NCI-H1105 (cell line): ENCODE data around the gene PIH1D1.
"Not testable (repeated sequence)": the region's sequence is repeated elsewhere in the genome, so short reads cannot be mapped to it uniquely, and the experiment has no call there.

Source experiments
- DNase-seq: peaks from one replicate; lab custom pipeline; 2025; lab: John Stamatoyannopoulos, UW

PIH1D1 gene

GRCh38 chr19:49455773-49456172 lies 4.2 kb upstream of the PIH1D1 start:
- no peak for DNase-seq

- DNase-seq: no peak
Observed at GRCh38 chr19:49453757-49454240, 2.2 kb upstream of the PIH1D1 start.

GRCh38 chr19:49453013-49453756 lies 1.6 kb upstream of the PIH1D1 start, which contains the start of gene ALDH16A1:
TSS of gene ALDH16A1 (plus strand) at chr19:49453225. CDS start at chr19:49453332, 107 bp downstream.
- peak; percentile 98 for DNase-seq

- no peak for DNase-seq
Observed at GRCh38 chr19:49450405-49450804, 1.2 kb downstream of the PIH1D1 start.

- no peak for DNase-seq
Observed at GRCh38 chr19:49448432-49448786, 3.2 kb downstream of the PIH1D1 start.

GRCh38 chr19:49447485-49448431 lies 3.9 kb downstream of the PIH1D1 start:
- no peak for DNase-seq

- no peak for DNase-seq
Observed at GRCh38 chr19:49445997-49446396, 5.6 kb downstream of the PIH1D1 start.

- DNase-seq: not testable (repeated sequence)
Observed at GRCh38 chr19:49444100-49444700, 7.4 kb downstream of the PIH1D1 start.

- DNase-seq: peak; percentile 97
Observed at GRCh38 chr19:49443366-49444099, 8.1 kb downstream of the PIH1D1 start.

GRCh38 chr19:49442771-49443365 lies 8.7 kb downstream of the PIH1D1 start:
- peak; percentile 81 for DNase-seq

GRCh38 chr19:49442354-49442753 lies 9.3 kb downstream of the PIH1D1 start:
- DNase-seq: no peak

- no peak for DNase-seq
Observed at GRCh38 chr19:49441960-49442350, 9.7 kb downstream of the PIH1D1 start.

- DNase-seq: peak; percentile 12
Observed at GRCh38 chr19:49441210-49441959, 10.2 kb downstream of the PIH1D1 start, which contains the start of gene SLC17A7. TSS of gene SLC17A7 (minus strand) at chr19:49441527. CDS start at chr19:49441379, 148 bp downstream.

GRCh38 chr19:49440439-49441209 lies 11.0 kb downstream of the PIH1D1 start:
- no peak for DNase-seq

GRCh38 chr19:49439836-49440235 lies 11.8 kb downstream of the PIH1D1 start:
- no peak for DNase-seq

- no peak for DNase-seq
Observed at GRCh38 chr19:49438261-49438660, 13.4 kb downstream of the PIH1D1 start.

- no peak for DNase-seq
Observed at GRCh38 chr19:49437231-49437630, 14.4 kb downstream of the PIH1D1 start.

GRCh38 chr19:49436381-49437017 lies 15.1 kb downstream of the PIH1D1 start:
- no peak for DNase-seq

GRCh38 chr19:49435670-49436069 lies 15.9 kb downstream of the PIH1D1 start:
- no peak for DNase-seq
